Transverse colon (tissue), 4 donors: Measurements from ENCODE around the gene RUNX3.

Source experiments
- EP300 ChIP-seq: sonication (generic); formaldehyde crosslinking; IDR thresholded peaks from one replicate; pipeline ENCODE4 v1.6.1; 2017; ENCODE audit warnings: antibody characterized with exemption, low read depth
- POLR2A ChIP-seq: fragments of 450-650 bp; IDR thresholded peaks from one replicate; pipeline ENCODE4 v1.6.1; 2016; ENCODE audit warnings: antibody characterized with exemption, mild to moderate bottlenecking, moderate library complexity
- POLR2AphosphoS5 ChIP-seq, 3 donors: sonication (generic); formaldehyde crosslinking; IDR thresholded peaks; one replicate each; pipeline ENCODE4 v1.6.1; 2016; ENCODE audit warnings: antibody characterized with exemption in 3 of 3
- TF ChIP-seq, protein P1 (sequence below), 5 experiments: fragments of 200-600 bp in 3 of 5; fragments of 450-650 bp in 2 of 5; sonication (generic) in 3 of 5; IDR thresholded peaks; 1 replicate in 2 of 5; 2 replicates in 3 of 5; pipeline ENCODE4 v1.5.1; 2016 to 2017; ENCODE audit warnings: antibody characterized with exemption in 5 of 5, inconsistent platforms in 3 of 5, mild to moderate bottlenecking in 2 of 5, moderate library complexity in 1 of 5

DNA sequence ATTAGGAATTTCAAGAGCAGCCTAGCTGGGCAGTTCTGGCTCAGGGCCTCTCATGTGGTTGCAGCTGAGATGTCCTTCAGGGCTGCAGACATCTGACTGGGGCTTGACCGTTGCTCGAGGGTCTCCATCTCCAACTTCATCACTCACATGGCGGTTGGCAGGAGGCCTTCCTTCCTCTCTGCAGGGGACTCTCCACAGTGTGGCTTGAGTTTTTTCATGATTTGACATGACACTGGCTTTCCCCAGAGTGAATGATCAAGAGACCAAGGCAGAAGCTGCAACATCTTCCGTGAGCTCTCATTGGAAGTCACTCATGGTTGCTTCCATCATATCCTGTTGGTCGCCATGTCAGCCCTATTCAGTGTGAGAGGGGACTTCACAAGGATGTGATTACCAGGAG, 74.6 kb downstream of the RUNX3 start:
- TF ChIP-seq, protein P1, sequence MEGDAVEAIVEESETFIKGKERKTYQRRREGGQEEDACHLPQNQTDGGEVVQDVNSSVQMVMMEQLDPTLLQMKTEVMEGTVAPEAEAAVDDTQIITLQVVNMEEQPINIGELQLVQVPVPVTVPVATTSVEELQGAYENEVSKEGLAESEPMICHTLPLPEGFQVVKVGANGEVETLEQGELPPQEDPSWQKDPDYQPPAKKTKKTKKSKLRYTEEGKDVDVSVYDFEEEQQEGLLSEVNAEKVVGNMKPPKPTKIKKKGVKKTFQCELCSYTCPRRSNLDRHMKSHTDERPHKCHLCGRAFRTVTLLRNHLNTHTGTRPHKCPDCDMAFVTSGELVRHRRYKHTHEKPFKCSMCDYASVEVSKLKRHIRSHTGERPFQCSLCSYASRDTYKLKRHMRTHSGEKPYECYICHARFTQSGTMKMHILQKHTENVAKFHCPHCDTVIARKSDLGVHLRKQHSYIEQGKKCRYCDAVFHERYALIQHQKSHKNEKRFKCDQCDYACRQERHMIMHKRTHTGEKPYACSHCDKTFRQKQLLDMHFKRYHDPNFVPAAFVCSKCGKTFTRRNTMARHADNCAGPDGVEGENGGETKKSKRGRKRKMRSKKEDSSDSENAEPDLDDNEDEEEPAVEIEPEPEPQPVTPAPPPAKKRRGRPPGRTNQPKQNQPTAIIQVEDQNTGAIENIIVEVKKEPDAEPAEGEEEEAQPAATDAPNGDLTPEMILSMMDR (IDR thresholded peaks at IDR 0.05), result no peak
- no peak for TF ChIP-seq POLR2A
- no peak for TF ChIP-seq EP300
- no peak for TF ChIP-seq POLR2AphosphoS5 (IDR thresholded peaks at IDR 0.05)
